HCT116 (cell line): ENCODE data around the gene CAPN1. TPM values are rescaled to one million over a fixed set of nuclear protein-coding genes. Genes with fewer than 3 reads are reported as not detected.

ENCODE experiments used
- ATAC-seq: fragments of 200-7000 bp; cut with Tn5 transposase; 2 replicates; pipeline ENCODE4 v1.9.1; 2020; ENCODE audit warnings: mild to moderate bottlenecking, moderate library complexity
- BruUV-seq: library from RNA; stranded (reverse); fragments of 400-500 nt; replicated peaks from 2 replicates; lab custom pipeline; 2021; lab: Mats Ljungman, UMichigan
- CTCF ChIA-PET: fragments of 300-600 bp; sonication (Branson Sonifier 250); formaldehyde crosslinking; loops from one replicate; lab custom pipeline; 2021; ENCODE audit warnings: antibody characterized with exemption; lab: Charles Lee
- POLR2A ChIA-PET: fragments of 300-600, 350-600 bp; sonication (Branson Sonifier 250); formaldehyde crosslinking; loops from one replicate; lab custom pipeline; 2021; ENCODE audit warnings: antibody characterized with exemption; lab: Charles Lee
- RAD21 ChIA-PET, 2 experiments: fragments of 300-600 bp; sonication (Branson Sonifier 250); formaldehyde crosslinking; loops; one replicate each; lab custom pipeline; 2023; ENCODE audit warnings: low total read pairs in 2 of 2; ENCODE audit not compliant: uncharacterized antibody in 2 of 2, unreplicated experiment in 2 of 2, low non-redundant PET in 1 of 2; lab: Charles Lee
- DNase-seq: peaks from one replicate; pipeline ENCODE4 v3.0.0-alpha.2; 2010; ENCODE audit warnings: low read depth, low spot score
- H2AFZ ChIP-seq: fragments of 200-600 bp; shearing (Covaris generic), sonication (generic); 2 replicates; pipeline ENCODE4 v1.6.1; 2017; ENCODE audit warnings: low read depth, mixed run types, mixed read lengths, antibody characterized with exemption, low read length; ENCODE audit not compliant: poor library complexity, severe bottlenecking
- H3K27ac ChIP-seq: 2 replicates; pipeline ENCODE4 v1.5.1; 2012; ENCODE audit warnings: low read depth, low read length
- H3K27me3 ChIP-seq: fragments of 200-600 bp; sonication (generic); 2 replicates; pipeline ENCODE4 v1.6.1; 2016; ENCODE audit warnings: mixed run types, low read length, mixed read lengths; ENCODE audit not compliant: insufficient read depth
- H3K36me3 ChIP-seq, 2 experiments: fragments of 200-500 bp in 1 of 2; fragments of 200-600 bp in 1 of 2; sonication (Bioruptor generic) in 1 of 2; sonication (generic) in 1 of 2; 2 replicates each; pipeline versions ENCODE4 v1.5.1 to v1.6.1; 2014 to 2016; ENCODE audit warnings: low read length in 2 of 2, inconsistent platforms in 1 of 2, mixed read lengths in 1 of 2, mixed run types in 1 of 2; ENCODE audit not compliant: insufficient read depth in 2 of 2, control insufficient read depth in 1 of 2
- H3K4me1 ChIP-seq, 2 experiments: fragments of 200-600 bp in 1 of 2; sonication (generic) in 1 of 2; 2 replicates each; pipeline versions ENCODE4 v1.5.1 to v1.6.1; 2012 to 2017; ENCODE audit warnings: low read length in 2 of 2, inconsistent platforms in 1 of 2, mild to moderate bottlenecking in 1 of 2, mixed read lengths in 1 of 2, mixed run types in 1 of 2, moderate library complexity in 1 of 2; ENCODE audit not compliant: insufficient read depth in 2 of 2, control insufficient read depth in 1 of 2
- H3K4me2 ChIP-seq: fragments of 200-600 bp; sonication (generic); 2 replicates; pipeline ENCODE4 v1.6.1; 2017; ENCODE audit warnings: mixed run types, low read length, mixed read lengths
- H3K4me3 ChIP-seq, 2 experiments: fragments of 200-600 bp in 1 of 2; sonication (generic) in 1 of 2; replicated peaks in 1 of 2; 2 replicates each; pipeline ENCODE4 v1.5.1; 2011 to 2016; ENCODE audit warnings: low read length in 2 of 2, control low read depth in 1 of 2, low read depth in 1 of 2, mild to moderate bottlenecking in 1 of 2, mixed read lengths in 1 of 2, mixed run types in 1 of 2
- H3K79me2 ChIP-seq: fragments of 200-600 bp; sonication (generic); 2 replicates; pipeline ENCODE4 v1.6.1; 2017; ENCODE audit warnings: mild to moderate bottlenecking, mixed run types, low read length, moderate library complexity, mixed read lengths; ENCODE audit not compliant: insufficient read depth
- H3K9ac ChIP-seq: fragments of 200-600 bp; sonication (generic); 2 replicates; pipeline ENCODE4 v1.6.1; 2016; ENCODE audit warnings: low read length, mixed read lengths
- H3K9me2 ChIP-seq: fragments of 200-600 bp; sonication (generic), shearing (Covaris generic); 2 replicates; pipeline ENCODE4 v1.6.1; 2017; ENCODE audit warnings: mixed run types, mild to moderate bottlenecking, moderate library complexity; ENCODE audit not compliant: insufficient read depth
- H3K9me3 ChIP-seq, 2 experiments: fragments of 200-500 bp in 1 of 2; fragments of 200-600 bp in 1 of 2; sonication (Bioruptor generic) in 1 of 2; sonication (generic) in 1 of 2; 2 replicates each; pipeline ENCODE4 v1.6.1; 2014 to 2017; ENCODE audit warnings: low read length in 2 of 2, mixed read lengths in 2 of 2, inconsistent platforms in 1 of 2, low read depth in 1 of 2, mild to moderate bottlenecking in 1 of 2, mixed run types in 1 of 2, moderate library complexity in 1 of 2; ENCODE audit not compliant: control insufficient read depth in 1 of 2, insufficient read depth in 1 of 2
- H4K20me1 ChIP-seq: fragments of 200-600 bp; sonication (generic), shearing (Covaris generic); 2 replicates; pipeline ENCODE4 v1.6.1; 2017; ENCODE audit warnings: mixed run types, mild to moderate bottlenecking, moderate library complexity; ENCODE audit not compliant: insufficient read depth
- ATF3 ChIP-seq: IDR thresholded peaks from 2 replicates; pipeline ENCODE4 v1.6.1; 2012
- CBX3 ChIP-seq: IDR thresholded peaks from 2 replicates; pipeline ENCODE4 v1.6.1; 2012; ENCODE audit warnings: low read depth
- EZH2 ChIP-seq: fragments of 200-600 bp; sonication (generic); IDR thresholded peaks from 2 replicates; pipeline ENCODE4 v1.6.1; 2017; ENCODE audit warnings: antibody characterized with exemption, mixed run types
- EZH2phosphoT487 ChIP-seq: fragments of 200-600 bp; IDR thresholded peaks from 2 replicates; pipeline ENCODE4 v1.6.1; 2018; ENCODE audit warnings: antibody characterized with exemption, borderline replicate concordance
- JUND ChIP-seq: IDR thresholded peaks from 2 replicates; pipeline ENCODE4 v1.6.1; 2012
- POLR2A ChIP-seq: IDR thresholded peaks from 2 replicates; pipeline ENCODE4 v1.7.0; 2011; ENCODE audit warnings: borderline replicate concordance; ENCODE audit not compliant: insufficient read depth, insufficient read length; ENCODE audit errors: extremely low read depth
- POLR2AphosphoS5 ChIP-seq: IDR thresholded peaks from 2 replicates; pipeline ENCODE4 v1.6.1; 2011; ENCODE audit warnings: mild to moderate bottlenecking, low read depth, low read length, moderate library complexity
- RAD21 ChIP-seq: IDR thresholded peaks from 2 replicates; pipeline ENCODE4 v1.6.1; 2012; ENCODE audit warnings: low read depth, mild to moderate bottlenecking
- YY1 ChIP-seq: IDR thresholded peaks from 2 replicates; pipeline ENCODE4 v1.6.1; 2011; ENCODE audit warnings: low read length, low read depth, moderate library complexity, mild to moderate bottlenecking; ENCODE audit not compliant: insufficient replicate concordance; ENCODE audit errors: extremely low read depth
- ZBTB33 ChIP-seq: IDR thresholded peaks from 2 replicates; pipeline ENCODE4 v1.6.1; 2011; ENCODE audit warnings: mild to moderate bottlenecking, low read length, moderate library complexity; ENCODE audit not compliant: insufficient replicate concordance; ENCODE audit errors: extremely low read depth
- ZFX ChIP-seq: fragments of 450-650 bp; IDR thresholded peaks from 2 replicates; pipeline ENCODE4 v1.6.1; 2017
- intact Hi-C: fragments of 100-400 bp; cut with micrococcal nuclease; formaldehyde crosslinking; loops from 2 replicates; pipeline ENCODE4 v1.10.0; 2022
- total RNA-seq: library from RNA; stranded (reverse); gene quantifications from one replicate; pipeline ENCODE4 v1.2.1, GENCODE V29; 2021; ENCODE audit not compliant: unreplicated experiment

CAPN1 gene
- total RNA-seq, 1 experiment from 2014 or later: 279 TPM

GRCh38 chr11:65134952-65135632 is 46.6 kb upstream of the CAPN1 start:
- H3K4me2 ChIP-seq: peak overlapping the region; percentile 95
- peak overlapping the region; percentile 89 for H3K9ac ChIP-seq
- peak overlapping the region; percentile 89 for H3K27ac ChIP-seq
- no peaks in the 10 kb centered on the region for H4K20me1 ChIP-seq
- POLR2A ChIA-PET: interaction anchor here (0.6 to 4.1 kb wide), 19 partner anchors 9 to 331 kb away, joined by 3 to 52 read pairs (median 4); partner anchors contain the start of genes CAPN1, FAU, MRPL49 and NEAT1
- TSS peak; percentile 84 for BruUV-seq
- H3K79me2 ChIP-seq: peaks cover 27% of the 10 kb centered on the region
- H3K27me3 ChIP-seq: no peaks in the 10 kb centered on the region
- no peaks in the 10 kb centered on the region for H3K9me3 ChIP-seq
- TF ChIP-seq ZFX: no peak
- peak; percentile 97 for TF ChIP-seq POLR2AphosphoS5
- peak; percentile 83 for TF ChIP-seq POLR2A
- TF ChIP-seq, all 23 proteins: peak for 2
- RAD21 ChIA-PET: interaction anchor here (0.6 to 1.1 kb wide), 3 partner anchors 13 to 46 kb away, joined by 3 to 4 read pairs (median 3); partner anchors contain the start of genes CAPN1 (in 1 of the 2), FAU (in 1 of the 2) and MRPL49 (in 1 of the 2)
- Histone ChIP-seq H3K4me1 (peaks cover 9 to 28% of the 10 kb centered on the region in 2 experiments; a peak in 3 of 4 replicates), H3K36me3 (peaks cover 13 to 22% of the 10 kb centered on the region in 2 experiments; a peak in 2 of 4 replicates), H2AFZ (no peak overlapping the region), H3K4me3 (peak overlapping the region; percentile 81 to 98), H3K9me2 (no peaks in the 10 kb centered on the region)
- CTCF ChIA-PET: interaction anchor here (1.2 to 2.6 kb wide), 6 partner anchors 9 to 46 kb away, joined by 3 to 9 read pairs (median 5); partner anchors contain the start of genes TM7SF2 and ZNHIT2
- DNase-seq (peak; percentile 95), ATAC-seq (peak; percentile 88)
- intact Hi-C loops: loop anchor here (2.0 kb wide), 1 partner anchor 46 kb away; the partner anchor contains the start of gene CAPN1

GRCh38 chr11:65135633-65136145 is 46.0 kb upstream of the CAPN1 start:
- intact Hi-C loops: loop anchor here (2.0 kb wide), 1 partner anchor 45 kb away; the partner anchor contains the start of gene CAPN1
- no peaks in the 10 kb centered on the region for H3K9me2 ChIP-seq
- TF ChIP-seq ATF3: no peak
- no peak for TF ChIP-seq POLR2AphosphoS5
- TF ChIP-seq ZBTB33: no peak
- no peak for TF ChIP-seq JUND
- TF ChIP-seq CBX3: no peak
- TF ChIP-seq YY1: no peak
- no peak for TF ChIP-seq EZH2
- TF ChIP-seq RAD21: no peak
- no peak for TF ChIP-seq EZH2phosphoT487

More at GRCh38 chr11:65135633-65136145, 46.0 kb upstream of the CAPN1 start:
- H4K20me1 ChIP-seq: no peaks in the 10 kb centered on the region
- peaks cover 27% of the 10 kb centered on the region for H3K79me2 ChIP-seq
- peak overlapping the region; percentile 95 for H3K4me2 ChIP-seq
- peak overlapping the region; percentile 81 to 98 for H3K4me3 ChIP-seq
- H3K27ac ChIP-seq: peak overlapping the region; percentile 89
- H3K4me1 ChIP-seq: peaks cover 9 to 28% of the 10 kb centered on the region in 2 experiments; a peak in 3 of 4 replicates
- no peak for DNase-seq
- H3K36me3 ChIP-seq: peaks cover 10 to 18% of the 10 kb centered on the region in 2 experiments; a peak in 2 of 4 replicates
- BruUV-seq: no TSS peak
- peak overlapping the region; percentile 89 for H3K9ac ChIP-seq
- no peaks in the 10 kb centered on the region for H3K9me3 ChIP-seq
- ATAC-seq: no peak
- CTCF ChIA-PET: interaction anchor here (1.2 to 2.6 kb wide), 5 partner anchors 18 to 45 kb away, joined by 3 to 9 read pairs (median 6); partner anchors contain the start of genes TM7SF2 and ZNHIT2
- RAD21 ChIA-PET: interaction anchor here (0.6 to 1.1 kb wide), 3 partner anchors 13 to 46 kb away, joined by 3 to 4 read pairs (median 3); partner anchors contain the start of genes CAPN1 (in 1 of the 2), FAU (in 1 of the 2) and MRPL49 (in 1 of the 2)
- H3K27me3 ChIP-seq: no peaks in the 10 kb centered on the region
- POLR2A ChIA-PET: interaction anchor here (0.8 to 4.1 kb wide), 14 partner anchors 9 to 332 kb away, joined by 3 to 52 read pairs (median 4); partner anchors contain the start of genes CAPN1, FAU, MRPL49 and SPDYC
- H2AFZ ChIP-seq: no peak overlapping the region
